Osteocyte (in vitro differentiated cells): ENCODE data around the gene FOXN1. TPM values are rescaled to one million over a fixed set of nuclear protein-coding genes. Genes with fewer than 3 reads are reported as not detected.

Experiments used
- DNase-seq: peaks from one replicate; pipeline ENCODE4 v3.0.0; 2021; ENCODE audit warnings: mixed read lengths; ENCODE audit not compliant: unreplicated experiment; ENCODE audit errors: extremely low spot score
- H3K27ac Mint-ChIP-seq: one replicate; pipeline ENCODE4 v1.8.0; 2021; ENCODE audit warnings: mild to moderate bottlenecking, mixed read lengths; ENCODE audit not compliant: unreplicated experiment
- H3K27me3 Mint-ChIP-seq: one replicate; pipeline ENCODE4 v1.8.0; 2021; ENCODE audit warnings: mixed read lengths; ENCODE audit not compliant: unreplicated experiment
- H3K36me3 Mint-ChIP-seq: one replicate; pipeline ENCODE4 v1.8.0; 2021; ENCODE audit warnings: mixed read lengths; ENCODE audit not compliant: unreplicated experiment
- H3K4me1 Mint-ChIP-seq: one replicate; pipeline ENCODE4 v1.8.0; 2021; ENCODE audit warnings: mixed read lengths; ENCODE audit not compliant: unreplicated experiment
- H3K4me3 Mint-ChIP-seq: one replicate; pipeline ENCODE4 v1.8.0; 2021; ENCODE audit warnings: mild to moderate bottlenecking, moderate library complexity, mixed read lengths; ENCODE audit not compliant: unreplicated experiment
- H3K9me3 Mint-ChIP-seq: one replicate; pipeline ENCODE4 v1.8.0; 2021; ENCODE audit warnings: mixed read lengths; ENCODE audit not compliant: unreplicated experiment
- CTCF ChIP-seq: fragments of 200-600 bp; sonication (generic); IDR thresholded peaks from 2 replicates; pipeline ENCODE4 v1.5.0; 2021; ENCODE audit warnings: antibody characterized with exemption, mild to moderate bottlenecking, moderate library complexity
- total RNA-seq: library from RNA; stranded (reverse); gene quantifications from 2 replicates; pipeline ENCODE4 v1.2.1, GENCODE V29; 2021

Gene FOXN1
- total RNA-seq, 1 donor from 2014 or later: not detected

DNA sequence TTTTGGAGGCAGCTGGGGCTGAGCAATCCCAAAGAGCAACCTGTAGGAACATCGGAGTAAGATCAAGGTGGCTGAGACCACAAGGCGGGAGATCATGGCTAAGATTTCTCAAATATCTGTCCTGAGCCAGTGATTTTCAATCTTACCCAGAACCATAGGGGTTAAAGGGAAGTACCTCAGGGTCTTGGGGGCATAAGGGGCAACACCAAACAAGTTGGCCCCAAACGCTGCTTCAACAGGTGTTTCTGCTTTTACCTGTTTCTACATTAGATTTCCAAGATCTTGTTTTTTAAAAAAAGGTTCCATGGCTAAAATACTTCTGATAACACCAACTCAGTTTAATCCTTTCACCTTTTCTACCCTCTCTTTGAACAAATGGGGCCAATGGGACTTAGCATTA, 48.9 kb downstream of the FOXN1 start:
- no peak for TF ChIP-seq CTCF
- H3K4me3 Mint-ChIP-seq: no peak overlapping the region
- H3K9me3 Mint-ChIP-seq: no peaks in the 10 kb centered on the region
- H3K27me3 Mint-ChIP-seq: no peaks in the 10 kb centered on the region
- no peak overlapping the region for H3K27ac Mint-ChIP-seq
- peaks cover 43% of the 10 kb centered on the region for H3K36me3 Mint-ChIP-seq
- peaks cover 15% of the 10 kb centered on the region for H3K4me1 Mint-ChIP-seq
- DNase-seq: no peak

DNA sequence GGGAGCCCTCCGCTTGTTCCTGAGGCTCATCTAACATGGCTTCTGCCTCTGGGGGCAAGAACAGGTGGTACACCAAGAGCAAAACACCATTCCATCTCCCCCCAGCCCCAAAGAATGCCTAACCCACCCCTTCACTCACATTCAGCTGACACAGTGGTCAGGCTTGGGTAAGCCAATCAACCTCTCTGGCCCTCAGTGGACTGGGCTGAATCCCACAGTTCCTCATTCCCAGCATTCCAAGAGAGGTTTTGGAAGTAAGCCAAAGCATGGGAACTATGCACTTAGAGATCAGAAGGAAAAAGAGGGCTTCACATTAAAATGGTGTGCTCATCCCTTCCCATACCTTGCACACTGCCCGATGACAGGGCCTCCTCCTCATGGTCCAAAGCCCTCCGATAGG, 57.3 kb downstream of the FOXN1 start:
- Mint-ChIP-seq H3K27me3 (no peaks in the 10 kb centered on the region), H3K9me3 (no peaks in the 10 kb centered on the region), H3K4me3 (no peak overlapping the region), H3K27ac (no peak overlapping the region), H3K36me3 (peaks cover 15% of the 10 kb centered on the region), H3K4me1 (peaks cover 7% of the 10 kb centered on the region)
- no peak for DNase-seq
- no peak for TF ChIP-seq CTCF

- no peaks in the 10 kb centered on the region for H3K36me3 Mint-ChIP-seq
- no peak for TF ChIP-seq CTCF
- DNase-seq: no peak
- peaks cover 34% of the 10 kb centered on the region for H3K4me1 Mint-ChIP-seq
- no peaks in the 10 kb centered on the region for H3K27me3 Mint-ChIP-seq
- no peak overlapping the region for H3K4me3 Mint-ChIP-seq
- no peak overlapping the region for H3K27ac Mint-ChIP-seq
- H3K9me3 Mint-ChIP-seq: no peaks in the 10 kb centered on the region
Measured at GRCh38 chr17:28567604-28568003, 61.5 kb downstream of the FOXN1 start.

- no peak for DNase-seq
- Mint-ChIP-seq H3K27ac (no peak overlapping the region), H3K27me3 (no peaks in the 10 kb centered on the region), H3K4me1 (peaks cover 30% of the 10 kb centered on the region), H3K4me3 (peak overlapping the region; percentile 94), H3K9me3 (no peaks in the 10 kb centered on the region), H3K36me3 (no peaks in the 10 kb centered on the region)
- TF ChIP-seq CTCF: no peak
Measured at GRCh38 chr17:28569446-28569845, 63.3 kb downstream of the FOXN1 start.

- no peak for DNase-seq
- Mint-ChIP-seq H3K36me3 (no peaks in the 10 kb centered on the region), H3K27ac (peak overlapping the region; percentile 81), H3K4me3 (peak overlapping the region; percentile 94), H3K27me3 (no peaks in the 10 kb centered on the region), H3K4me1 (peaks cover 30% of the 10 kb centered on the region), H3K9me3 (no peaks in the 10 kb centered on the region)
- TF ChIP-seq CTCF: no peak
Measured at GRCh38 chr17:28570716-28571360, 64.7 kb downstream of the FOXN1 start.
